Neural progenitor cell (in vitro differentiated cells): ENCODE measurements around the gene ZFPL1. TPM values are rescaled to one million over a fixed set of nuclear protein-coding genes. Genes with fewer than 3 reads are reported as not detected.

Source experiments
- DNase-seq: peaks from one replicate; pipeline ENCODE4 v3.0.0-alpha.2; 2016; ENCODE audit warnings: low spot score
- H2AFZ ChIP-seq: fragments of 200-600 bp; sonication (generic); replicated peaks from 2 replicates; pipeline ENCODE4 v1.6.1; 2016; ENCODE audit warnings: antibody characterized with exemption
- H3F3A ChIP-seq: fragments of 200-600 bp; sonication (generic); 2 replicates; pipeline ENCODE4 v1.6.1; 2016; ENCODE audit warnings: antibody characterized with exemption, low read depth
- H3K27ac ChIP-seq: fragments of 200-600 bp; sonication (generic); 2 replicates; pipeline ENCODE4 v1.5.1; 2016; ENCODE audit warnings: mild to moderate bottlenecking
- H3K27me3 ChIP-seq: fragments of 200-600 bp; sonication (generic); 2 replicates; pipeline ENCODE4 v1.6.1; 2016; ENCODE audit warnings: mild to moderate bottlenecking, moderate library complexity
- H3K36me3 ChIP-seq: fragments of 200-600 bp; sonication (generic); 2 replicates; pipeline ENCODE4 v1.5.1; 2016
- H3K4me1 ChIP-seq: fragments of 200-600 bp; sonication (generic); 2 replicates; pipeline ENCODE4 v1.6.1; 2016; ENCODE audit warnings: mixed run types
- H3K4me2 ChIP-seq: fragments of 200-600 bp; sonication (generic); 2 replicates; pipeline ENCODE4 v1.6.1; 2016
- H3K4me3 ChIP-seq: fragments of 200-600 bp; sonication (generic); 2 replicates; pipeline ENCODE4 v1.5.1; 2016
- H3K79me2 ChIP-seq: fragments of 200-600 bp; sonication (generic); 2 replicates; pipeline ENCODE4 v1.6.1; 2016; ENCODE audit warnings: low read depth
- H3K9ac ChIP-seq: fragments of 200-600 bp; sonication (generic); 2 replicates; pipeline ENCODE4 v1.6.1; 2016
- H3K9me3 ChIP-seq: fragments of 200-600 bp; sonication (generic); 2 replicates; pipeline ENCODE4 v1.5.1; 2016; ENCODE audit warnings: low read depth
- H4K20me1 ChIP-seq: fragments of 200-600 bp; sonication (generic); 2 replicates; pipeline ENCODE4 v1.6.1; 2016; ENCODE audit warnings: low read depth
- H3K27ac Mint-ChIP-seq: 3 replicates; pipeline ENCODE4 v1.8.0; 2021; ENCODE audit warnings: mixed read lengths
- H3K27me3 Mint-ChIP-seq: 2 replicates; pipeline ENCODE4 v1.8.0; 2022; ENCODE audit warnings: low read depth, mild to moderate bottlenecking, inconsistent platforms, moderate library complexity, mixed read lengths; ENCODE audit not compliant: insufficient read depth
- H3K36me3 Mint-ChIP-seq: 3 replicates; pipeline ENCODE4 v1.8.0; 2021; ENCODE audit warnings: mixed read lengths
- H3K4me1 Mint-ChIP-seq: 3 replicates; pipeline ENCODE4 v1.8.0; 2021; ENCODE audit warnings: mixed read lengths
- H3K4me3 Mint-ChIP-seq: 3 replicates; pipeline ENCODE4 v1.8.0; 2021; ENCODE audit warnings: mild to moderate bottlenecking, moderate library complexity, mixed read lengths
- H3K9me3 Mint-ChIP-seq: 3 replicates; pipeline ENCODE4 v1.8.0; 2020; ENCODE audit warnings: mixed read lengths
- CTCF ChIP-seq: fragments of 200-600 bp; sonication (generic); IDR thresholded peaks from 2 replicates; pipeline ENCODE4 v1.5.1; 2017; ENCODE audit warnings: antibody characterized with exemption, mild to moderate bottlenecking
- EZH2 ChIP-seq: fragments of 200-600 bp; sonication (generic); IDR thresholded peaks from 2 replicates; pipeline ENCODE4 v1.6.1; 2017; ENCODE audit warnings: antibody characterized with exemption, mild to moderate bottlenecking, moderate library complexity
- EZH2phosphoT487 ChIP-seq: fragments of 200-600 bp; sonication (generic); IDR thresholded peaks from 2 replicates; pipeline ENCODE4 v1.6.1; 2017; ENCODE audit warnings: antibody characterized with exemption
- microRNA-seq: library from miRNA; unstranded; fragments of <30 nt; microRNA quantifications from one replicate; pipeline ENCODE4, GENCODE V29; 2016
- small RNA-seq: library from RNA; depleted of rRNA; stranded (forward); fragments of <200 nt; gene quantifications from one replicate; pipeline ENCODE3, GENCODE V24; 2015
- total RNA-seq: library from RNA; depleted of rRNA; stranded (reverse); fragments of >200 nt; gene quantifications from 2 replicates; pipeline ENCODE4 v1.2.3, GENCODE V29; 2015; ENCODE audit warnings: low replicate concordance

Gene ZFPL1
- total RNA-seq, 1 donor from 2014 or later = 12.6 TPM

- H3K9me3 Mint-ChIP-seq = peaks cover 2% of the 10 kb centered on the region
- no peaks in the 10 kb centered on the region for H3K9me3 ChIP-seq
- H4K20me1 ChIP-seq = peaks cover 11% of the 10 kb centered on the region
- H3K4me3 ChIP-seq = peak overlapping the region; percentile 93
- H3K4me3 Mint-ChIP-seq = peak overlapping the region; percentile 98
- no peak for DNase-seq
- peaks cover 4% of the 10 kb centered on the region for H3K27me3 Mint-ChIP-seq
- H3K27ac Mint-ChIP-seq = peak overlapping the region; percentile 100
- peak overlapping the region; percentile 30 for H2AFZ ChIP-seq
- peak overlapping the region; percentile 99 for H3K4me2 ChIP-seq
- peak overlapping the region; percentile 58 for H3K9ac ChIP-seq
- H3K36me3 Mint-ChIP-seq = no peaks in the 10 kb centered on the region
- peaks cover 11% of the 10 kb centered on the region for H3F3A ChIP-seq
- peaks cover 21% of the 10 kb centered on the region for H3K4me1 Mint-ChIP-seq
- TF ChIP-seq EZH2 = no peak
- TF ChIP-seq CTCF = no peak
- no peak for TF ChIP-seq EZH2phosphoT487
- peaks cover 8% of the 10 kb centered on the region for H3K4me1 ChIP-seq
- H3K27me3 ChIP-seq = peaks cover 9% of the 10 kb centered on the region
- peak overlapping the region; percentile 75 for H3K27ac ChIP-seq
- peaks cover 21% of the 10 kb centered on the region for H3K79me2 ChIP-seq
- no peaks in the 10 kb centered on the region for H3K36me3 ChIP-seq
Measured at GRCh38 chr11:65135633-65136145, 51.7 kb downstream of the ZFPL1 start.

GRCh38 chr11:65136515-65137096, 52.6 kb downstream of the ZFPL1 start:
- peaks cover 2% of the 10 kb centered on the region for H3K9me3 Mint-ChIP-seq
- H3K4me1 ChIP-seq = peaks cover 8% of the 10 kb centered on the region
- no peak overlapping the region for H3K9ac ChIP-seq
- peaks cover 4% of the 10 kb centered on the region for H3K27me3 Mint-ChIP-seq
- H3K4me3 Mint-ChIP-seq = peak overlapping the region; percentile 76
- H3K9me3 ChIP-seq = no peaks in the 10 kb centered on the region
- H3K36me3 ChIP-seq = no peaks in the 10 kb centered on the region
- TF ChIP-seq CTCF (no peak), EZH2 (no peak), EZH2phosphoT487 (no peak)
- peaks cover 18% of the 10 kb centered on the region for H3K27me3 ChIP-seq
- DNase-seq = no peak
- peaks cover 21% of the 10 kb centered on the region for H3K79me2 ChIP-seq
- H3K27ac ChIP-seq = no peak overlapping the region
- H4K20me1 ChIP-seq = peaks cover 11% of the 10 kb centered on the region
- no peak overlapping the region for H2AFZ ChIP-seq
- H3K4me3 ChIP-seq = no peak overlapping the region
- H3K36me3 Mint-ChIP-seq = no peaks in the 10 kb centered on the region
- peaks cover 11% of the 10 kb centered on the region for H3F3A ChIP-seq
- H3K4me1 Mint-ChIP-seq = peaks cover 21% of the 10 kb centered on the region
- no peak overlapping the region for H3K4me2 ChIP-seq
- no peak overlapping the region for H3K27ac Mint-ChIP-seq

Small RNA genes within 50 kb of the gene (microRNA-seq; reads per million reads assigned to microRNA genes)
- not detected for gene MIR6751

Small RNA genes within 50 kb of the gene (small RNA-seq; reads per million reads assigned to genes)
- gene SNX15 = not detected

Other genes starting within 250 kb of the ZFPL1 start
- gene CDC42BPG, start 239.6 kb upstream of the ZFPL1 start, total RNA-seq = 0.62 and 2.1 TPM in 2 replicates
- 19.8 and 39.7 TPM in 2 replicates for gene EHD1, start 205.6 kb upstream of the ZFPL1 start, total RNA-seq
- 4.4 and 16.6 TPM in 2 replicates for gene ATG2A, start 167.0 kb upstream of the ZFPL1 start, total RNA-seq
- 5.7 and 11.3 TPM in 2 replicates for gene PPP2R5B, start 159.5 kb upstream of the ZFPL1 start, total RNA-seq
- 1.5 TPM in 1 of 2 replicates, not detected in the other for gene GPHA2, start 148.3 kb upstream of the ZFPL1 start, total RNA-seq
- 0.06 TPM in 1 of 2 replicates, not detected in the other for gene MAJIN, start 112.1 kb upstream of the ZFPL1 start, total RNA-seq
- 0.28 TPM in 1 of 2 replicates, not detected in the other for gene BATF2, start 87.3 kb upstream of the ZFPL1 start, total RNA-seq
- gene ARL2, start 70.1 kb upstream of the ZFPL1 start, total RNA-seq = 171 and 287 TPM in 2 replicates
- 10.7 and 16.8 TPM in 2 replicates for gene SNX15, start 56.8 kb upstream of the ZFPL1 start, total RNA-seq
- 3.0 and 13.2 TPM in 2 replicates for gene SAC3D1, start 43.0 kb upstream of the ZFPL1 start, total RNA-seq
- gene NAALADL1, start 25.7 kb upstream of the ZFPL1 start, total RNA-seq = 0.80 and 3.0 TPM in 2 replicates
- 46.7 and 57.3 TPM in 2 replicates for gene CDCA5, start 182 bp upstream of the ZFPL1 start, total RNA-seq
- gene VPS51, start 12.0 kb downstream of the ZFPL1 start, total RNA-seq = 80.4 and 252 TPM in 2 replicates
- gene TM7SF2, start 27.6 kb downstream of the ZFPL1 start, total RNA-seq = 36.1 and 109 TPM in 2 replicates
- gene ZNHIT2, start 33.5 kb downstream of the ZFPL1 start, total RNA-seq = 1.5 and 8.1 TPM in 2 replicates
- gene FAU, start 37.9 kb downstream of the ZFPL1 start, total RNA-seq = 227 and 288 TPM in 2 replicates
- gene MRPL49, start 38.1 kb downstream of the ZFPL1 start, total RNA-seq = 38.3 and 57.5 TPM in 2 replicates
- 7.2 and 12.0 TPM in 2 replicates for gene SYVN1, start 50.3 kb downstream of the ZFPL1 start, total RNA-seq
- not detected in 2 replicates for gene SPDYC, start 86.0 kb downstream of the ZFPL1 start, total RNA-seq
- 24.3 and 57.3 TPM in 2 replicates for gene CAPN1, start 97.7 kb downstream of the ZFPL1 start, total RNA-seq
- 33.3 and 47.7 TPM in 2 replicates for gene POLA2, start 177.7 kb downstream of the ZFPL1 start, total RNA-seq
- 0.11 and 0.87 TPM in 2 replicates for gene CDC42EP2, start 230.6 kb downstream of the ZFPL1 start, total RNA-seq
- gene DPF2, start 249.6 kb downstream of the ZFPL1 start, total RNA-seq = 63.3 and 72.1 TPM in 2 replicates